Gastroesophageal sphincter (tissue), 4 donors: ENCODE data around the gene KIFC3. TPM values are rescaled to one million over a fixed set of nuclear protein-coding genes. Genes with fewer than 3 reads are reported as not detected.

ENCODE experiments used
- ATAC-seq: fragments of 150-250 bp; one replicate; pipeline ENCODE4 v1.9.1; 2016; ENCODE audit warnings: mild to moderate bottlenecking, moderate library complexity
- H3K27ac ChIP-seq, 4 donors: fragments of 200-600 bp; sonication (generic) in 3 of 4; 1 replicate in 3 of 4; 2 replicates in 1 of 4; pipeline ENCODE4 v1.5.1; 2016 to 2019
- H3K27me3 ChIP-seq: fragments of 200-600 bp; sonication (generic); one replicate; pipeline ENCODE4 v1.5.1; 2019
- H3K36me3 ChIP-seq, 2 donors: fragments of 200-600 bp; sonication (generic); one replicate each; pipeline ENCODE4 v1.5.1; 2019; ENCODE audit warnings: control low read depth in 1 of 2
- H3K4me1 ChIP-seq, 3 donors: fragments of 200-600 bp; sonication (generic); 1 replicate in 2 of 3; 2 replicates in 1 of 3; pipeline ENCODE4 v1.5.1; 2016 to 2019; ENCODE audit warnings: control low read depth in 2 of 3
- H3K4me3 ChIP-seq, 2 donors: fragments of 200-600 bp; sonication (generic); one replicate each; pipeline ENCODE4 v1.5.1; 2019; ENCODE audit warnings: mild to moderate bottlenecking in 1 of 2, moderate library complexity in 1 of 2
- H3K9me3 ChIP-seq, 3 donors: fragments of 200-600 bp; sonication (generic); one replicate each; pipeline ENCODE4 v1.5.1; 2017 to 2019; ENCODE audit warnings: control low read depth in 2 of 3
- EP300 ChIP-seq: sonication (generic); formaldehyde crosslinking; IDR thresholded peaks from one replicate; pipeline ENCODE4 v1.6.1; 2017; ENCODE audit warnings: antibody characterized with exemption, mild to moderate bottlenecking
- POLR2A ChIP-seq, 2 donors: fragments of 450-650 bp; IDR thresholded peaks; one replicate each; pipeline ENCODE4 v1.6.1; 2017; ENCODE audit warnings: antibody characterized with exemption in 2 of 2, mild to moderate bottlenecking in 2 of 2, moderate library complexity in 1 of 2
- POLR2AphosphoS5 ChIP-seq: sonication (generic); formaldehyde crosslinking; IDR thresholded peaks from one replicate; pipeline ENCODE4 v1.6.1; 2017; ENCODE audit warnings: antibody characterized with exemption
- WGBS, 2 donors: methylation state at CpG; one replicate each; pipeline ENCODE4 v1.1.5; 2018; ENCODE audit warnings: low coverage in 1 of 2; 5-methylcytosine and 5-hydroxymethylcytosine counted together
- total RNA-seq, 4 donors: library from RNA; depleted of rRNA; stranded (reverse); fragments of >200 nt; gene quantifications; one replicate each; pipeline ENCODE4 v1.1.0, GENCODE V29; 2016
- TF ChIP-seq, protein P1 (sequence below), 4 experiments: fragments of 200-600 bp in 2 of 4; fragments of 450-650 bp in 2 of 4; sonication (generic) in 1 of 4; IDR thresholded peaks; one replicate each; pipeline ENCODE4 v1.5.1; 2017 to 2019; ENCODE audit warnings: antibody characterized with exemption in 4 of 4, mild to moderate bottlenecking in 2 of 4, moderate library complexity in 2 of 4

The KIFC3 gene
- total RNA-seq, 4 donors from 2014 or later = 17.4 to 78.4 (median 36.2) TPM

- H3K27ac ChIP-seq = peak overlapping the region in 2 of 4 donors; percentile 24 to 33
Observed at GRCh38 chr16:57810197-57811031, 8.1 kb upstream of the KIFC3 start.

GRCh38 chr16:57809276-57810196 is 7.2 kb upstream of the KIFC3 start:
- Histone ChIP-seq H3K27ac (peak overlapping the region in 1 of 4 donors; percentile 33), H3K36me3 (no peaks in the 10 kb centered on the region), H3K4me1 (peaks cover 0 to 32% (median 6%) of the 10 kb centered on the region in 3 donors), H3K9me3 (no peaks in the 10 kb centered on the region), H3K4me3 (no peak overlapping the region), H3K27me3 (no peaks in the 10 kb centered on the region)
- WGBS, 2 donors = 84 to 85% methylated on average over 9 to 12 of the region's 15 CpGs
- TF ChIP-seq, protein P1, sequence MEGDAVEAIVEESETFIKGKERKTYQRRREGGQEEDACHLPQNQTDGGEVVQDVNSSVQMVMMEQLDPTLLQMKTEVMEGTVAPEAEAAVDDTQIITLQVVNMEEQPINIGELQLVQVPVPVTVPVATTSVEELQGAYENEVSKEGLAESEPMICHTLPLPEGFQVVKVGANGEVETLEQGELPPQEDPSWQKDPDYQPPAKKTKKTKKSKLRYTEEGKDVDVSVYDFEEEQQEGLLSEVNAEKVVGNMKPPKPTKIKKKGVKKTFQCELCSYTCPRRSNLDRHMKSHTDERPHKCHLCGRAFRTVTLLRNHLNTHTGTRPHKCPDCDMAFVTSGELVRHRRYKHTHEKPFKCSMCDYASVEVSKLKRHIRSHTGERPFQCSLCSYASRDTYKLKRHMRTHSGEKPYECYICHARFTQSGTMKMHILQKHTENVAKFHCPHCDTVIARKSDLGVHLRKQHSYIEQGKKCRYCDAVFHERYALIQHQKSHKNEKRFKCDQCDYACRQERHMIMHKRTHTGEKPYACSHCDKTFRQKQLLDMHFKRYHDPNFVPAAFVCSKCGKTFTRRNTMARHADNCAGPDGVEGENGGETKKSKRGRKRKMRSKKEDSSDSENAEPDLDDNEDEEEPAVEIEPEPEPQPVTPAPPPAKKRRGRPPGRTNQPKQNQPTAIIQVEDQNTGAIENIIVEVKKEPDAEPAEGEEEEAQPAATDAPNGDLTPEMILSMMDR (IDR thresholded peaks at IDR 0.05) = no peak
- TF ChIP-seq POLR2AphosphoS5 (no peak), POLR2A (IDR thresholded peaks at IDR 0.05) (no peak), EP300 (no peak)
- ATAC-seq = no peak

More at GRCh38 chr16:57810197-57811031, 8.1 kb upstream of the KIFC3 start:
- no peaks in the 10 kb centered on the region for H3K36me3 ChIP-seq
- peak; percentile 65 for ATAC-seq
- 71% methylated on average over 5 of the region's 14 CpGs; no CpG with 5 or more reads in 1 of the 2 donors for WGBS, 2 donors
- TF ChIP-seq, protein P1 (IDR thresholded peaks at IDR 0.05) = no peak
- TF ChIP-seq EP300 = no peak
- TF ChIP-seq POLR2AphosphoS5 = no peak
- TF ChIP-seq POLR2A (IDR thresholded peaks at IDR 0.05) = no peak
- H3K27me3 ChIP-seq = no peaks in the 10 kb centered on the region
- no peak overlapping the region for H3K4me3 ChIP-seq
- peaks cover 0 to 31% (median 8%) of the 10 kb centered on the region in 3 donors for H3K4me1 ChIP-seq
- H3K9me3 ChIP-seq = no peaks in the 10 kb centered on the region

GRCh38 chr16:57808589-57809228 is 6.4 kb upstream of the KIFC3 start:
- WGBS, 2 donors = 44 to 50% methylated on average over 2 of the region's 2 CpGs
- Histone ChIP-seq H3K27me3 (no peaks in the 10 kb centered on the region), H3K4me1 (peaks cover 0 to 40% (median 13%) of the 10 kb centered on the region in 3 donors), H3K27ac (no peak overlapping the region), H3K4me3 (peak overlapping the region in 1 of 2 donors; percentile 18), H3K9me3 (no peaks in the 10 kb centered on the region), H3K36me3 (no peaks in the 10 kb centered on the region)
- no peak for ATAC-seq
- TF ChIP-seq, protein P1 (IDR thresholded peaks at IDR 0.05) = no peak
- TF ChIP-seq EP300 (no peak), POLR2A (IDR thresholded peaks at IDR 0.05) (no peak), POLR2AphosphoS5 (no peak)

GRCh38 chr16:57807968-57808528 is 5.8 kb upstream of the KIFC3 start:
- H3K27me3 ChIP-seq = no peaks in the 10 kb centered on the region
- no peaks in the 10 kb centered on the region for H3K9me3 ChIP-seq
- H3K4me3 ChIP-seq = peak overlapping the region in 1 of 2 donors; percentile 18
- 0 to 4% methylated on average over 13 to 16 of the region's 16 CpGs for WGBS, 2 donors
- H3K4me1 ChIP-seq = peaks cover 0 to 47% (median 19%) of the 10 kb centered on the region in 3 donors
- TF ChIP-seq POLR2AphosphoS5 (no peak), POLR2A (IDR thresholded peaks at IDR 0.05) (no peak), EP300 (no peak)
- TF ChIP-seq, protein P1 (IDR thresholded peaks at IDR 0.05) = no peak
- no peak overlapping the region for H3K27ac ChIP-seq
- no peaks in the 10 kb centered on the region for H3K36me3 ChIP-seq
- ATAC-seq = peak; percentile 87
